K562 (cell line): ENCODE data around the gene XRRA1. TPM values are rescaled to one million over a fixed set of nuclear protein-coding genes. Genes with fewer than 3 reads are reported as not detected.

Experiments used
- ATAC-seq: fragments of 200-7000 bp; cut with Tn5 transposase; 3 replicates; pipeline ENCODE4 v1.9.1; 2020; ENCODE audit warnings: moderate library complexity
- BruUV-seq: library from RNA; stranded (reverse); fragments of 400-500 nt; replicated peaks from 2 replicates; lab custom pipeline; 2021; lab: Mats Ljungman, UMichigan
- CTCF ChIA-PET: fragments of 300-600 bp; formaldehyde crosslinking; extraction: SDS; loops from one replicate; lab custom pipeline; 2021; ENCODE audit warnings: low intra/inter-chr PET ratio; lab: Yijun Ruan, JAX
- POLR2A ChIA-PET: fragments of 300-600, 350-650 bp; sonication (Branson Sonifier 250); formaldehyde crosslinking; extraction: SDS; loops from one replicate; lab custom pipeline; 2021; ENCODE audit warnings: antibody characterized with exemption, inconsistent platforms; lab: Yijun Ruan, JAX
- DNase-seq, 4 experiments: peaks; one replicate each; pipeline versions ENCODE4 v3.0.0 to v3.0.0-alpha.2; 2011 to 2018; ENCODE audit warnings: low spot score in 3 of 4, mixed read lengths in 3 of 4; ENCODE audit errors: extremely low read depth in 1 of 4
- FAIRE-seq: peaks from 2 replicates; lab custom pipeline; 2011; peaks lifted over from hg19 to GRCh38; lab: Jason Lieb, UNC
- H2AFZ ChIP-seq: 2 replicates; pipeline ENCODE4 v1.6.0; 2011; ENCODE audit warnings: low read depth, low read length, control low read depth, inconsistent platforms
- H3K27ac ChIP-seq: fragments of 200-600 bp; 3 replicates; pipeline ENCODE4 v1.8.0; 2011; ENCODE audit warnings: low read depth, mild to moderate bottlenecking, control low read depth, inconsistent platforms, low read length, moderate library complexity, mixed read lengths; ENCODE audit errors: extremely low read depth
- H3K27me3 ChIP-seq, 2 experiments: fragments of 300-600 bp in 1 of 2; 2 replicates in 1 of 2; 3 replicates in 1 of 2; pipeline versions ENCODE4 v1.6.0 to v1.8.0; 2011; ENCODE audit warnings: inconsistent platforms in 2 of 2, low read length in 2 of 2, mild to moderate bottlenecking in 1 of 2, mixed read lengths in 1 of 2, moderate library complexity in 1 of 2; ENCODE audit not compliant: control insufficient read depth in 2 of 2, insufficient read depth in 2 of 2
- H3K36me3 ChIP-seq: fragments of 300-600 bp; 3 replicates; pipeline ENCODE4 v1.8.0; 2011; ENCODE audit warnings: mild to moderate bottlenecking, low read length, inconsistent platforms; ENCODE audit not compliant: control insufficient read depth, insufficient read depth
- H3K4me1 ChIP-seq, 2 experiments: fragments of 200-600 bp in 1 of 2; replicated peaks in 1 of 2; 2 replicates in 1 of 2; 3 replicates in 1 of 2; pipeline versions ENCODE4 v1.5.1 to v1.8.0; 2011; ENCODE audit warnings: inconsistent platforms in 2 of 2, low read length in 2 of 2, mild to moderate bottlenecking in 1 of 2, mixed read lengths in 1 of 2, moderate library complexity in 1 of 2; ENCODE audit not compliant: control insufficient read depth in 2 of 2, insufficient read depth in 2 of 2
- H3K4me2 ChIP-seq: 2 replicates; pipeline ENCODE4 v1.6.1; 2011; ENCODE audit warnings: low read length, control low read depth, inconsistent platforms, mixed read lengths; ENCODE audit not compliant: insufficient read depth
- H3K4me3 ChIP-seq: fragments of 200-600 bp; sonication (generic), shearing (Covaris generic); 2 replicates; pipeline ENCODE4 v1.5.1; 2016; ENCODE audit warnings: control low read depth, inconsistent platforms
- H3K79me2 ChIP-seq: fragments of 200-600 bp; 3 replicates; pipeline ENCODE4 v1.8.0; 2011; ENCODE audit warnings: low read length, inconsistent platforms; ENCODE audit not compliant: control insufficient read depth, insufficient read depth
- H3K9ac ChIP-seq, 2 experiments: 2 replicates each; pipeline versions ENCODE4 v1.6.0 to v1.6.1; 2011; ENCODE audit warnings: low read depth in 2 of 2, low read length in 2 of 2, control low read depth in 1 of 2, inconsistent platforms in 1 of 2, mild to moderate bottlenecking in 1 of 2, mixed read lengths in 1 of 2; ENCODE audit not compliant: insufficient read depth in 1 of 2
- H3K9me1 ChIP-seq: one replicate; pipeline ENCODE4 v1.6.0; 2011; ENCODE audit warnings: inconsistent platforms, mild to moderate bottlenecking, low read length, moderate library complexity; ENCODE audit not compliant: control insufficient read depth, insufficient read depth
- H3K9me3 ChIP-seq: replicated peaks from 2 replicates; pipeline ENCODE4 v1.5.1; 2011; ENCODE audit warnings: low read depth, low read length, inconsistent platforms; ENCODE audit not compliant: control insufficient read depth, insufficient read depth
- H4K20me1 ChIP-seq: replicated peaks from 2 replicates; pipeline ENCODE4 v1.6.1; 2011; ENCODE audit warnings: low read length, inconsistent platforms, mixed read lengths; ENCODE audit not compliant: control insufficient read depth, insufficient read depth
- ARNT ChIP-seq, 2 experiments: fragments of 450-650 bp; IDR thresholded peaks; 2 replicates each; pipeline ENCODE4 v1.6.1; 2016; ENCODE audit warnings: mild to moderate bottlenecking in 1 of 2
- C11orf30 ChIP-seq: fragments of 450-650 bp; IDR thresholded peaks from 2 replicates; pipeline ENCODE4 v1.6.1; 2016; ENCODE audit warnings: low read depth, mild to moderate bottlenecking
- MAFF ChIP-seq: IDR thresholded peaks from 2 replicates; pipeline ENCODE4 v1.6.1; 2012; ENCODE audit warnings: low read length, improper control_type of control experiment
- MAFG ChIP-seq: fragments of 450-650 bp; conservative IDR thresholded peaks from 2 replicates; pipeline ENCODE4 v1.6.1; 2016; ENCODE audit warnings: missing genetic modification characterization, missing compliant biosample characterization
- MAFK ChIP-seq: IDR thresholded peaks from 2 replicates; pipeline ENCODE4 v1.6.1; 2011; ENCODE audit warnings: low read length, improper control_type of control experiment
- MYNN ChIP-seq, 2 experiments: sonication (generic); formaldehyde crosslinking in 1 of 2; IDR thresholded peaks; 2 replicates each; pipeline versions ENCODE4 v1.5.0 to v1.6.1; 2016 to 2020; ENCODE audit warnings: antibody characterized with exemption in 1 of 2, missing genetic modification reagents in 1 of 2
- XRCC4 ChIP-seq: IDR thresholded peaks from one replicate; pipeline ENCODE4 v1.6.1; 2011; ENCODE audit not compliant: insufficient read depth, insufficient read length; ENCODE audit errors: extremely low read depth
- ZNF121 ChIP-seq: sonication (generic); formaldehyde crosslinking; conservative IDR thresholded peaks from 2 replicates; pipeline ENCODE4 v1.8.0; 2022; ENCODE audit warnings: missing genetic modification reagents
- ZNF174 ChIP-seq: fragments of 250-450 bp; sonication (Bioruptor Pico); IDR thresholded peaks from 2 replicates; pipeline ENCODE4 v1.4.0; 2020; ENCODE audit warnings: mild to moderate bottlenecking
- ZNF316 ChIP-seq: fragments of 450-650 bp; IDR thresholded peaks from 2 replicates; pipeline ENCODE4 v1.6.1; 2016
- ZNF830 ChIP-seq: fragments of 250-450 bp; sonication (Bioruptor Pico); IDR thresholded peaks from 2 replicates; pipeline ENCODE4 v1.5.0; 2021; ENCODE audit warnings: mild to moderate bottlenecking
- WGBS: fragments of 100-300 bp; shearing (Covaris generic); methylation state at CpG from one replicate; pipeline ENCODE4 v1.1.6; 2016; ENCODE audit warnings: low coverage, mixed read lengths; ENCODE audit not compliant: insufficient coverage; ENCODE audit errors: missing lambda C conversion rate; 5-methylcytosine and 5-hydroxymethylcytosine counted together
- in situ Hi-C: fragments of 300-500 bp; cut with MboI; formaldehyde crosslinking; loops from 4 replicates; pipeline ENCODE4 v1.15.0; 2018; ENCODE audit warnings: inconsistent platforms, mixed read lengths
- intact Hi-C: fragments of 100-400 bp; cut with micrococcal nuclease; formaldehyde crosslinking; loops from 2 replicates; pipeline ENCODE4 v1.14.2; 2022
- polyA plus RNA-seq, 8 experiments: library from polyadenylated mRNA; depleted of rRNA in 4 of 8; stranded (reverse) in 5 of 8; unstranded in 3 of 8; fragments of >200 nt; fragmentation: Nextera tagmentation in 2 of 8; fragmentation: Illumina TruSeq in 1 of 8; extraction: Ambion mirVana in 2 of 8; extraction: Trizol in 1 of 8; gene quantifications; 2 replicates each; pipeline versions ENCODE4 v1.2.1 to v1.2.3, GENCODE V29; 2011 to 2014; ENCODE audit warnings: inconsistent platforms in 1 of 8, missing spikeins in 1 of 8
- total RNA-seq, 7 experiments: library from RNA; depleted of rRNA in 6 of 7; stranded (reverse); fragments of >200 nt in 6 of 7; fragmentation: Illumina TruSeq in 2 of 7; extraction: Trizol in 2 of 7; gene quantifications; 2 replicates each; pipeline versions ENCODE4 v1.2.1 to v1.2.3, GENCODE V29; 2011 to 2021; ENCODE audit warnings: low replicate concordance in 1 of 7
- TF ChIP-seq, protein P1 (sequence below): fragments of 250-450 bp; sonication (Bioruptor Pico); IDR thresholded peaks from 2 replicates; pipeline ENCODE4 v1.5.0; 2020; ENCODE audit warnings: mild to moderate bottlenecking

The XRRA1 gene
- total and polyA plus RNA-seq, 9 of the 15 experiments (the other 6 are each of a cell fraction or from before 2014, with no cell fraction given), result 5.0 to 22.5 (median 16.0) TPM

DNA sequence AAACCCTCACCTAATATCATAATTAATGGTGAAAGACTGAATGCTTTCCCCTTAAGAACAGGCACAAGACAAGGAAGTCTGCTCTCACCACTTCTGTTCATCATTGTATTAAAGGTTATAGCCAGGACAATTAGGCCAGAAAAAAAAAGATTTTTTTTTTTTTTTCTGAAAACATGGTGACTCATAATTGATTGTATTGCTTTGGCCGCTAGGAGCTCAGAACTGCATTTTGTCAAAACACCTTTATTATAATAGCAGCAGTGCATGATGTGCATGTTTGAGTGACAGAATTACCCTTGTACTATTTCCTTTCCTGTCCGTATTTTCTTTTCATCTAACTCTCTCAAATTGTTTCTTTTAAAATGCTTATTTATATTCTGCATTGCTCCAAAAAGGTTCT is 102.1 kb downstream of the XRRA1 start (continued):
- TF ChIP-seq, protein P1, sequence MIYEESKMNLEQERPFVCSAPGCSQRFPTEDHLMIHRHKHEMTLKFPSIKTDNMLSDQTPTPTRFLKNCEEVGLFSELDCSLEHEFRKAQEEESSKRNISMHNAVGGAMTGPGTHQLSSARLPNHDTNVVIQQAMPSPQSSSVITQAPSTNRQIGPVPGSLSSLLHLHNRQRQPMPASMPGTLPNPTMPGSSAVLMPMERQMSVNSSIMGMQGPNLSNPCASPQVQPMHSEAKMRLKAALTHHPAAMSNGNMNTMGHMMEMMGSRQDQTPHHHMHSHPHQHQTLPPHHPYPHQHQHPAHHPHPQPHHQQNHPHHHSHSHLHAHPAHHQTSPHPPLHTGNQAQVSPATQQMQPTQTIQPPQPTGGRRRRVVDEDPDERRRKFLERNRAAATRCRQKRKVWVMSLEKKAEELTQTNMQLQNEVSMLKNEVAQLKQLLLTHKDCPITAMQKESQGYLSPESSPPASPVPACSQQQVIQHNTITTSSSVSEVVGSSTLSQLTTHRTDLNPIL (CRISPR knock-in tag), result no peak

DNA sequence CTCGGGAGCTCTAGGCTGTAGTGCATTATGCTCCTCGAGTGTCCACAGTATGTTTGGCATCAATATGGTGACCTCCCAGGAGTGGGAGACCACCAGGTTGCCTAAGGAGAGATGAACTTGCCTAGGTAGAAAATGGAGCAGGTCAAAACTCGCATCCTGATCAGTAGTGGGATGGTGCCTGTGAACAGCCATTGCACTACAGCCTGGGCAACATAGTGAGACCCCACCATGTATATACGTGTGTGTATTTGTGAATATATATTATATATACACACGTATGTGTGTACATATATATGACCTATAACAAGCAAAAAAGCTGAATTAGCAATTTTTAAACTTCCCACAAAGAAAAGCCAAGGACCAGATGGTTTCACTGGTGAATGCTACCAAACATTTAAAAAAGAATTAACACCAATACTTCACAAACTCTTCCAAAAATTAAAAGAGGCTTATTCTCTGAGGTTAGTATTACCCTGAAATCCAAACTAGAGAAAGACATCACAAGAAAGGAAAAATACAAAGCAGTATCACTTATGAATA is 102.8 kb downstream of the XRRA1 start:
- no peak for DNase-seq
- 80% methylated on average over 5 of the region's 5 CpGs for WGBS
- Histone ChIP-seq H3K79me2 (no peaks in the 10 kb centered on the region), H3K9ac (no peak overlapping the region), H4K20me1 (no peaks in the 10 kb centered on the region)
- CTCF ChIA-PET, result no interaction called here
- in situ Hi-C loops (no loop called here), intact Hi-C loops (no loop called here)
- TF ChIP-seq MAFK (peak; percentile 83), ZNF174 (CRISPR knock-in tag) (no peak), MYNN (IDR thresholded peaks at IDR 0.05) (no peak), MYNN (CRISPR knock-in tag; IDR thresholded peaks at IDR 0.05) (no peak), MAFG (tag) (peak; percentile 83), ZNF121 (peak; percentile 64), C11orf30 (peak; percentile 77), ARNT (IDR thresholded peaks at IDR 0.05) (no peak), ZNF316 (peak; percentile 89), XRCC4 (no peak), ZNF830 (CRISPR knock-in tag) (no peak), MAFF (peak; percentile 87)
- TF ChIP-seq, all 486 proteins: peak for 6
- ATAC-seq (no peak), FAIRE-seq (no peak)
- no peak overlapping the region for H3K4me2 ChIP-seq
- no TSS peak for BruUV-seq
- POLR2A ChIA-PET, result interaction anchor here (0.6 to 0.7 kb wide), 3 partner anchors 17 to 162 kb away, joined by 3 read pairs; no protein-coding TSS in a partner anchor
- peaks cover 83% of the 10 kb centered on the region; the same call in 2 of the 3 replicates for H3K36me3 ChIP-seq
- no peak overlapping the region for H2AFZ ChIP-seq
- H3K9me1 ChIP-seq, result no peaks in the 10 kb centered on the region
- no peak overlapping the region for H3K27ac ChIP-seq
- H3K4me3 ChIP-seq, result no peak overlapping the region
- peaks cover 0 to 3% of the 10 kb centered on the region in 2 experiments; a peak in 1 of 5 replicates for H3K4me1 ChIP-seq
- no peaks in the 10 kb centered on the region for H3K27me3 ChIP-seq
- H3K9me3 ChIP-seq, result no peaks in the 10 kb centered on the region
